Measurements from ENCODE around the gene TAS1R3. TPM values are rescaled to one million over a fixed set of nuclear protein-coding genes. Genes with fewer than 3 reads are reported as not detected.
A peak's percentile ranks its signal among the peaks of the same experiment; 100 is the strongest.

The TAS1R3 gene
- total RNA-seq, 1 donor from 2014 or later, result not detected

GRCh38 chr1:1306070-1306660 lies 24.9 kb upstream of the TAS1R3 start:
- Mint-ChIP-seq H3K4me1 (peaks cover 18% of the 10 kb centered on the region), H3K27ac (no peak overlapping the region), H3K27me3 (ENCODE audit: insufficient read depth, low read depth) (peaks cover 4% of the 10 kb centered on the region), H3K9me3 (no peaks in the 10 kb centered on the region), H3K4me3 (peak overlapping the region; percentile 94), H3K36me3 (no peaks in the 10 kb centered on the region)
- Histone ChIP-seq H3K4me2 (peak overlapping the region; percentile 100), H3K27ac (no peak overlapping the region), H3K4me1 (peaks cover 37% of the 10 kb centered on the region), H3K9me3 (ENCODE audit: low read depth) (no peaks in the 10 kb centered on the region), H4K20me1 (ENCODE audit: low read depth) (peaks cover 50% of the 10 kb centered on the region), H3K36me3 (no peaks in the 10 kb centered on the region), H3F3A (ENCODE audit: low read depth) (peaks cover 24% of the 10 kb centered on the region), H3K27me3 (peaks cover 10% of the 10 kb centered on the region), H2AFZ (replicated peaks) (no peak overlapping the region), H3K4me3 (peak overlapping the region; percentile 71), H3K79me2 (ENCODE audit: low read depth) (peaks cover 5% of the 10 kb centered on the region), H3K9ac (no peak overlapping the region)
- TF ChIP-seq CTCF (IDR thresholded peaks at IDR 0.05) (peak; percentile 25), EZH2phosphoT487 (IDR thresholded peaks at IDR 0.05) (no peak), EZH2 (IDR thresholded peaks at IDR 0.05) (no peak)
- no peak for DNase-seq (ENCODE audit: low spot score)

GRCh38 chr1:1306661-1307260 lies 24.3 kb upstream of the TAS1R3 start:
- Histone ChIP-seq H4K20me1 (ENCODE audit: low read depth) (peaks cover 51% of the 10 kb centered on the region), H3K9me3 (ENCODE audit: low read depth) (no peaks in the 10 kb centered on the region), H3K27me3 (peaks cover 10% of the 10 kb centered on the region), H3K27ac (no peak overlapping the region), H3K4me2 (peak overlapping the region; percentile 100), H3K4me3 (peak overlapping the region; percentile 71), H2AFZ (replicated peaks) (no peak overlapping the region), H3K36me3 (no peaks in the 10 kb centered on the region), H3K4me1 (peaks cover 37% of the 10 kb centered on the region), H3K9ac (no peak overlapping the region), H3K79me2 (ENCODE audit: low read depth) (peaks cover 5% of the 10 kb centered on the region), H3F3A (ENCODE audit: low read depth) (peaks cover 24% of the 10 kb centered on the region)
- Mint-ChIP-seq H3K4me1 (peaks cover 18% of the 10 kb centered on the region), H3K27me3 (ENCODE audit: insufficient read depth, low read depth) (peaks cover 4% of the 10 kb centered on the region), H3K36me3 (no peaks in the 10 kb centered on the region), H3K9me3 (no peaks in the 10 kb centered on the region), H3K4me3 (peak overlapping the region; percentile 94), H3K27ac (no peak overlapping the region)
- TF ChIP-seq EZH2 (IDR thresholded peaks at IDR 0.05) (no peak), EZH2phosphoT487 (IDR thresholded peaks at IDR 0.05) (no peak), CTCF (IDR thresholded peaks at IDR 0.05) (no peak)
- no peak for DNase-seq (ENCODE audit: low spot score)

GRCh38 chr1:1307261-1307922 lies 23.7 kb upstream of the TAS1R3 start:
- Histone ChIP-seq H3K79me2 (ENCODE audit: low read depth) (peaks cover 5% of the 10 kb centered on the region), H3F3A (ENCODE audit: low read depth) (peaks cover 24% of the 10 kb centered on the region), H3K4me1 (peaks cover 37% of the 10 kb centered on the region), H3K9ac (no peak overlapping the region), H3K4me2 (peak overlapping the region; percentile 100), H3K36me3 (no peaks in the 10 kb centered on the region), H4K20me1 (ENCODE audit: low read depth) (peaks cover 46% of the 10 kb centered on the region), H3K4me3 (peak overlapping the region; percentile 71), H2AFZ (replicated peaks) (no peak overlapping the region), H3K9me3 (ENCODE audit: low read depth) (no peaks in the 10 kb centered on the region), H3K27me3 (peaks cover 10% of the 10 kb centered on the region), H3K27ac (no peak overlapping the region)
- peak; percentile 76 for DNase-seq (ENCODE audit: low spot score)
- TF ChIP-seq CTCF (IDR thresholded peaks at IDR 0.05), result no peak
- TF ChIP-seq EZH2phosphoT487 (IDR thresholded peaks at IDR 0.05), result no peak
- TF ChIP-seq EZH2 (IDR thresholded peaks at IDR 0.05), result no peak
- Mint-ChIP-seq H3K4me3 (peak overlapping the region; percentile 94), H3K27me3 (ENCODE audit: insufficient read depth, low read depth) (peaks cover 4% of the 10 kb centered on the region), H3K9me3 (no peaks in the 10 kb centered on the region), H3K4me1 (peaks cover 18% of the 10 kb centered on the region), H3K36me3 (no peaks in the 10 kb centered on the region), H3K27ac (no peak overlapping the region)
